Measurements from ENCODE around the gene F7.

DNA sequence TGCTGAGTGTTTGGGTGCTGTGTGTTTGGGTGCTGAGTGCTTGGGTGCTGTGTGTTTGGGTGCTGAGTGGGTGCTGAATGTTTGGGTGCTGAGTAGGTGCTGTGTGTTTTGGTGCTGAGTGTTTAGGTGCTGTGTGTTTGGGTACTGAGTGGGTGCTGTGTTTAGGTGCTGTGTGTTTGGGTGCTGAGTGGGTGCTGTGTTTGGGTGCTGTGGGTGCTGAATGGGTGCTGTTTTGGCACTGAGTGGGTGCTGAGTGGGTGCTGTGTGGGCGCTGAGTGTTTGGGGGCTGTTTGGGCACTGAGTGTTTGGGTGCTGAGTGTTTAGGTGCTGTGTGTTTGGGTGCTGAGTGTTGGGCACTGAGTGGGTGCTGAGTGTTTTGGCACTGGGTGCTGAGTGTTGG, 48.5 kb upstream of the F7 start:
- TF ChIP-seq GATA2 (IDR thresholded peaks at IDR 0.05; ENCODE audit: low read depth, low read length) (no peak), GATA3 (IDR thresholded peaks at IDR 0.05; ENCODE audit: low read depth, low read length) (no peak)

All from SH-SY5Y (cell line).